Naive B cell (primary cell): ENCODE measurements around the gene CCNT1. TPM values are rescaled to one million over a fixed set of nuclear protein-coding genes. Genes with fewer than 3 reads are reported as not detected.
"Not testable (repeated sequence)": the region's sequence is repeated elsewhere in the genome, so short reads cannot be mapped to it uniquely, and the experiment has no call there.

Experiments used
- ATAC-seq, 2 donors: fragments of 150-1000 bp; cut with Tn5 transposase; 2 replicates each; pipeline ENCODE4 v1.10.0; 2021; ENCODE audit warnings: low read depth in 2 of 2, mild to moderate bottlenecking in 2 of 2, moderate library complexity in 2 of 2
- DNase-seq: peaks from one replicate; pipeline ENCODE4 v3.0.0; 2022
- H3K27ac Mint-ChIP-seq, 6 donors: one replicate each; pipeline ENCODE4 v1.8.0; 2020 to 2022; ENCODE audit warnings: mild to moderate bottlenecking in 6 of 6, mixed read lengths in 6 of 6, moderate library complexity in 5 of 6, inconsistent platforms in 2 of 6
- H3K27me3 Mint-ChIP-seq, 3 donors: one replicate each; pipeline ENCODE4 v1.8.0; 2021 to 2022; ENCODE audit warnings: mixed read lengths in 3 of 3, mild to moderate bottlenecking in 1 of 3
- H3K36me3 Mint-ChIP-seq, 2 donors: one replicate each; pipeline ENCODE4 v1.8.0; 2020 to 2022; ENCODE audit warnings: mixed read lengths in 2 of 2, inconsistent platforms in 1 of 2, mild to moderate bottlenecking in 1 of 2
- H3K4me1 Mint-ChIP-seq, 3 donors: one replicate each; pipeline ENCODE4 v1.8.0; 2020 to 2022; ENCODE audit warnings: mixed read lengths in 3 of 3, inconsistent platforms in 1 of 3, mild to moderate bottlenecking in 1 of 3, moderate library complexity in 1 of 3
- H3K4me3 Mint-ChIP-seq, 8 donors: one replicate each; pipeline ENCODE4 v1.8.0; 2020 to 2022; ENCODE audit warnings: mild to moderate bottlenecking in 8 of 8, mixed read lengths in 8 of 8, moderate library complexity in 8 of 8, inconsistent platforms in 2 of 8
- H3K9me3 Mint-ChIP-seq, 7 donors: one replicate each; pipeline ENCODE4 v1.8.0; 2020 to 2022; ENCODE audit warnings: mixed read lengths in 7 of 7, mild to moderate bottlenecking in 5 of 7, inconsistent platforms in 2 of 7, moderate library complexity in 1 of 7
- polyA plus RNA-seq, 6 donors: library from polyadenylated mRNA; unstranded; fragments of 300-500 nt; fragmentation: Illumina TruSeq; gene quantifications; one replicate each; pipeline ENCODE4 v1.2.3, GENCODE V29; 2021; ENCODE audit warnings: low read depth in 6 of 6

CCNT1 gene
- polyA plus RNA-seq, 6 donors from 2014 or later, result 13.8 to 34.5 (median 26.4) TPM

- Mint-ChIP-seq H3K4me1 (peaks cover 14 to 36% (median 22%) of the 10 kb centered on the region in 3 donors), H3K27ac (peak overlapping the region in 1 of 6 donors; percentile 99), H3K36me3 (peaks cover 9 to 19% of the 10 kb centered on the region in 2 donors), H3K27me3 (peaks cover 0 to 19% (median 7%) of the 10 kb centered on the region in 3 donors), H3K4me3 (peak overlapping the region in 2 of 8 donors; percentile 41 to 69), H3K9me3 (peaks cover 5 to 27% (median 12%) of the 10 kb centered on the region in 7 donors)
- DNase-seq, ATAC-seq: not testable (repeated sequence)
Observed at GRCh38 chr12:48719002-48719401, 2.5 kb upstream of the CCNT1 start.

GRCh38 chr12:48717252-48717695 lies 767 bp upstream of the CCNT1 start:
- Mint-ChIP-seq H3K4me3 (peak overlapping the region; percentile 80 to 98 (median 94)), H3K27me3 (peaks cover 0 to 19% (median 7%) of the 10 kb centered on the region in 3 donors), H3K4me1 (peaks cover 21 to 44% (median 30%) of the 10 kb centered on the region in 3 donors), H3K9me3 (peaks cover 5 to 27% (median 12%) of the 10 kb centered on the region in 7 donors), H3K36me3 (peaks cover 14 to 27% of the 10 kb centered on the region in 2 donors), H3K27ac (peak overlapping the region; percentile 98 to 100 (median 99))
- DNase-seq, result no peak
- no peak for ATAC-seq

DNA sequence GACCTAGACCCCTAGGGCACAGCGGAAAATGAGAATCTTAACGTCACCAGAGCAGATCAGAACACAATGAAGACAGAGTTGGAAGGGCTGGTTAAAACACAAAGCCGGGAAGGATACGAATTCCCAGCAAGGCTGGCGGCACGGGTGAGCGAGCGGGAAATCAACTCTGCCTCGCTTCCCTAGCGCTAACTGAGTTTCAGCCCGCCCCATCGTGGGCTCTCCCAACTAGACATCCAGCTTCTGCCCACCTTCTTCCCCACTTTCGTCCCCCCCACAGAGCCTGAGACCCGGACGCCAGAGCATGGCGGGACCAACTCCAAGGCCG lies 377 bp downstream of the CCNT1 start:
- Mint-ChIP-seq H3K9me3 (peaks cover 3 to 21% (median 11%) of the 10 kb centered on the region in 7 donors), H3K4me3 (peak overlapping the region; percentile 80 to 98 (median 94)), H3K4me1 (peaks cover 21 to 47% (median 30%) of the 10 kb centered on the region in 3 donors), H3K27ac (peak overlapping the region; percentile 98 to 100 (median 99)), H3K36me3 (peaks cover 13 to 26% of the 10 kb centered on the region in 2 donors), H3K27me3 (peaks cover 0 to 19% (median 6%) of the 10 kb centered on the region in 3 donors)
- ATAC-seq, result peak; percentile 14 to 24
- no peak for DNase-seq

DNA sequence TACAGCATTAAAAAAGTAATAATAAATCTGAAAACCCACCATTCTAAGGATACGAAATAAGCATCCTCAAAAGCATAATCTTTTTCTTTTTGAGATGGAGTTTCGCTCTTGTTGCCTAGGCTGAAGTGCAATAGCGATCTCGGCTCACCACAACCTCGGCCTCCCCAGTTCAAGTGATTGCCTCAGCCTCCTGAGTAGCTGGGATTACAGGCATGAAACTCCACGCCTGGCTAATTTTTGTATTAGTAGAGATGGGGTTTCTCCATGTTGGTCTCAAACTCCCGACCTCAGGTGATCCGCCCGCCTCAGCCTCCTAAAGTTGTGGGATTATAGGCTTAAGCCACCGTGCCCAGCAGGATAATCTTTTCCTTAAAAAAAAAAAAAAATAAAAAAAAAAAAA lies 4.3 kb downstream of the CCNT1 start:
- peaks cover 5 to 8% of the 10 kb centered on the region in 2 donors for H3K36me3 Mint-ChIP-seq
- no peak for DNase-seq
- H3K27me3 Mint-ChIP-seq, result no peaks in the 10 kb centered on the region
- ATAC-seq, result no peak
- H3K27ac Mint-ChIP-seq, result peak overlapping the region in 1 of 6 donors; percentile 44
- peaks cover 0 to 3% (median 0%) of the 10 kb centered on the region in 7 donors for H3K9me3 Mint-ChIP-seq
- H3K4me1 Mint-ChIP-seq, result peaks cover 26 to 60% (median 43%) of the 10 kb centered on the region in 3 donors
- no peak overlapping the region for H3K4me3 Mint-ChIP-seq

DNA sequence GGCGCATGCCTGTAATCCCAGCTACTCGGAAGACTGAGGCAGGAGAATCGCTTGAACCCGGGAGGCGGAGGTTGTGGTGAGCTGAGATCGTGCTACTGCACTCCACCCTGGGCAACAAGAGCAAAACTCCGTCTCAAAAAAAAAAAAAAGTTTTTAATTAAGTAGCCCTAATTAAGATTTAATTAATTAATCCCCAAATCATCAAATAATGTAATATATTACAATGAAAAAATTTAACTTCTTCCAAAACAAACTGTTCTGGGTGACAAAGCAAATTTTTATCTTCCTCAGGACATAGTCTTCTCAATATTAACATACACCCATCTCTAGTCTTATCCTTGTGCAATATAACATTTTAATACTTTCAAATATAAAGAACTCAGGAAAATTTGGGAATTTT lies 17.7 kb downstream of the CCNT1 start:
- not testable (repeated sequence) for H3K27me3 Mint-ChIP-seq, ATAC-seq, DNase-seq, H3K4me3 Mint-ChIP-seq, H3K9me3 Mint-ChIP-seq, H3K4me1 Mint-ChIP-seq
- peaks cover 12 to 27% of the 10 kb centered on the region in 2 donors for H3K36me3 Mint-ChIP-seq
- H3K27ac Mint-ChIP-seq, result peak overlapping the region in 1 of 6 donors; percentile 71

- no peak for ATAC-seq
- no peaks in the 10 kb centered on the region for H3K9me3 Mint-ChIP-seq
- H3K27me3 Mint-ChIP-seq, result no peaks in the 10 kb centered on the region
- peak overlapping the region in 3 of 6 donors; percentile 12 to 76 (median 42) for H3K27ac Mint-ChIP-seq
- DNase-seq, result no peak
- peaks cover 23 to 37% of the 10 kb centered on the region in 2 donors for H3K36me3 Mint-ChIP-seq
- no peak overlapping the region for H3K4me3 Mint-ChIP-seq
- peaks cover 0 to 2% (median 0%) of the 10 kb centered on the region in 3 donors for H3K4me1 Mint-ChIP-seq
Observed at GRCh38 chr12:48696626-48697025, 19.9 kb downstream of the CCNT1 start.

GRCh38 chr12:48695859-48696258 lies 20.6 kb downstream of the CCNT1 start:
- H3K27me3 Mint-ChIP-seq, result no peaks in the 10 kb centered on the region
- H3K36me3 Mint-ChIP-seq, result peaks cover 23 to 36% of the 10 kb centered on the region in 2 donors
- H3K4me1 Mint-ChIP-seq, result peaks cover 0 to 2% (median 2%) of the 10 kb centered on the region in 3 donors
- no peaks in the 10 kb centered on the region for H3K9me3 Mint-ChIP-seq
- no peak overlapping the region for H3K4me3 Mint-ChIP-seq
- no peak for ATAC-seq
- no peak overlapping the region for H3K27ac Mint-ChIP-seq
- no peak for DNase-seq

- peaks cover 23 to 25% of the 10 kb centered on the region in 2 donors for H3K36me3 Mint-ChIP-seq
- no peak for DNase-seq
- peaks cover 0 to 2% (median 2%) of the 10 kb centered on the region in 3 donors for H3K4me1 Mint-ChIP-seq
- ATAC-seq, result no peak
- H3K27ac Mint-ChIP-seq, result peak overlapping the region in 1 of 6 donors; percentile 81
- no peaks in the 10 kb centered on the region for H3K9me3 Mint-ChIP-seq
- H3K27me3 Mint-ChIP-seq, result no peaks in the 10 kb centered on the region
- no peak overlapping the region for H3K4me3 Mint-ChIP-seq
Observed at GRCh38 chr12:48694038-48694437, 22.5 kb downstream of the CCNT1 start.

- Mint-ChIP-seq H3K9me3 (no peaks in the 10 kb centered on the region), H3K27ac (peak overlapping the region in 2 of 6 donors; percentile 12 to 37), H3K4me3 (no peak overlapping the region), H3K36me3 (peaks cover 23% of the 10 kb centered on the region in 2 donors), H3K4me1 (peaks cover 0 to 2% (median 2%) of the 10 kb centered on the region in 3 donors), H3K27me3 (no peaks in the 10 kb centered on the region)
- DNase-seq, result no peak
- no peak for ATAC-seq
Observed at GRCh38 chr12:48693572-48693971, 22.9 kb downstream of the CCNT1 start.

- ATAC-seq (no peak), DNase-seq (no peak)
- no peaks in the 10 kb centered on the region for H3K27me3 Mint-ChIP-seq
- H3K4me3 Mint-ChIP-seq, result no peak overlapping the region
- peaks cover 0 to 4% (median 2%) of the 10 kb centered on the region in 3 donors for H3K4me1 Mint-ChIP-seq
- peaks cover 23% of the 10 kb centered on the region in 2 donors for H3K36me3 Mint-ChIP-seq
- no peaks in the 10 kb centered on the region for H3K9me3 Mint-ChIP-seq
- peak overlapping the region in 1 of 6 donors; percentile 76 for H3K27ac Mint-ChIP-seq
Observed at GRCh38 chr12:48691826-48692487, 24.6 kb downstream of the CCNT1 start.

DNA sequence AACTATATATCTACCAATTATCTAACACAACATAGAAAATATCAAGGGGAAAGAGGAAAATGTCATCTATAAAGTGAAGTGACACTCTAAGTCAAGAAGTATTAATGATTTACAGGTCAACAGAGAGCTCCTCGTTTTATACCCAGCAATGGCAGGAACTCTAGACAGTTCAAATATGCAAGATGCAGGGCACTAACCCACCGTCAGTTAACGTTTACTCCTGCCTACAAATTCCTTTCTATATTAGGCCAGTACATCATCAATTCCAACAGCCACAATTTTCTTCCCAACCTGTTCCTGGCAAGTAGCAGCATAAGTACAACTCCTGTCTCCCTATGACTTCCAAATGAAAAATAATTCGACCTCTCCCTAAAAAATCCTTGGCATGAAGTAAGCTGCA lies 25.5 kb downstream of the CCNT1 start:
- DNase-seq (no peak), ATAC-seq (no peak)
- no peak overlapping the region for H3K4me3 Mint-ChIP-seq
- H3K9me3 Mint-ChIP-seq, result no peaks in the 10 kb centered on the region
- peak overlapping the region in 3 of 6 donors; percentile 41 to 66 (median 62) for H3K27ac Mint-ChIP-seq
- H3K36me3 Mint-ChIP-seq, result peaks cover 23% of the 10 kb centered on the region in 2 donors
- no peaks in the 10 kb centered on the region for H3K27me3 Mint-ChIP-seq
- H3K4me1 Mint-ChIP-seq, result peaks cover 0 to 6% (median 4%) of the 10 kb centered on the region in 3 donors

DNA sequence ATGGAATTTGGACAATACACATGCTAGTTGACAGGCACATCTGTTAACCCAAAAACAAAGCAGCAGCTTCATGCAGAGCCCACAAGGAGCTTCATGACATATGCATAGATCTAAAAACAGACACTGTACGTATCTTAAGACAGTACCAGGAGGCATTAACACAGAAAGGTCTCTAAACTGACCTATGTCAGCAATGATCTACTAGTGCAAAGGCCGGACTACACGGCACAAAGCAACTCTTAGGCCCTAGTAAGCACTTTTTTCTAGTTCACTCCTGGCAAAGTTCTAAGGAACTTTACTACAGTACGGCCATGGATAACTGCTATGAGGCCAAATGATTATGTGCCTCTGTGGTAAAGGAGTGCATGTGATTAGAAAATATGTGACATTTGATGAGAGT lies 26.1 kb downstream of the CCNT1 start:
- H3K36me3 Mint-ChIP-seq, result peaks cover 18% of the 10 kb centered on the region in 2 donors
- H3K4me3 Mint-ChIP-seq, result no peak overlapping the region
- ATAC-seq (no peak), DNase-seq (no peak)
- H3K27me3 Mint-ChIP-seq, result no peaks in the 10 kb centered on the region
- peaks cover 0 to 8% (median 4%) of the 10 kb centered on the region in 3 donors for H3K4me1 Mint-ChIP-seq
- H3K9me3 Mint-ChIP-seq, result no peaks in the 10 kb centered on the region
- H3K27ac Mint-ChIP-seq, result peak overlapping the region in 1 of 6 donors; percentile 62

GRCh38 chr12:48688836-48689235 lies 27.7 kb downstream of the CCNT1 start:
- Mint-ChIP-seq H3K4me1 (peaks cover 0 to 8% (median 3%) of the 10 kb centered on the region in 3 donors), H3K36me3 (peaks cover 10% of the 10 kb centered on the region in 2 donors), H3K27ac (no peak overlapping the region), H3K4me3 (no peak overlapping the region), H3K27me3 (no peaks in the 10 kb centered on the region), H3K9me3 (no peaks in the 10 kb centered on the region)
- no peak for DNase-seq
- no peak for ATAC-seq

DNA sequence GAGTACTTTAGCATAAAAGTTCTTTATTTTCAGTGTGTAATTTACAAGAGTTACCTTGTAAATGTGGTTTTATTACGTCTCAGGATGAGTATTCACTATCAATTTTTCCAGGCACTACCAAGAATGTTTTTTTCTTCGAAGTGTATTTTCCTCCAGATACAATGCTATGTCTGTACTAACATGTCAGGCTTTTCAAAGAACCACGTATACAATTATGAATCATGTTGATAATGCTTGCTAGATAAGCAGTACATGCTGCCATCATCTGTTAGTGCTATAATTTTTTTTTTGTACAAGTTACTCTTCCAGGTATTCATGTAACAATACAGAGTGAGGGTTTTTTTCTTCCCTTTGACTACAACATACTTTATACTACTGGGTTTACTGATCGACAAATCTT lies 28.9 kb downstream of the CCNT1 start:
- no peak for DNase-seq
- Mint-ChIP-seq H3K36me3 (no peaks in the 10 kb centered on the region), H3K27ac (peak overlapping the region in 2 of 6 donors; percentile 28 to 39), H3K4me3 (no peak overlapping the region), H3K27me3 (no peaks in the 10 kb centered on the region), H3K9me3 (no peaks in the 10 kb centered on the region), H3K4me1 (peaks cover 0 to 11% (median 2%) of the 10 kb centered on the region in 3 donors)
- ATAC-seq, result no peak
